GM12892 (cell line): ENCODE data around the gene SPSB3.

ENCODE experiments used
- POLR2A ChIP-seq: IDR thresholded peaks from 2 replicates; pipeline ENCODE4 v1.6.1; 2011; ENCODE audit warnings: low read depth, low read length, control low read depth
- POLR2AphosphoS5 ChIP-seq: IDR thresholded peaks from 2 replicates; pipeline ENCODE4 v1.6.1; 2011; ENCODE audit warnings: low read depth, low read length, control low read depth

DNA sequence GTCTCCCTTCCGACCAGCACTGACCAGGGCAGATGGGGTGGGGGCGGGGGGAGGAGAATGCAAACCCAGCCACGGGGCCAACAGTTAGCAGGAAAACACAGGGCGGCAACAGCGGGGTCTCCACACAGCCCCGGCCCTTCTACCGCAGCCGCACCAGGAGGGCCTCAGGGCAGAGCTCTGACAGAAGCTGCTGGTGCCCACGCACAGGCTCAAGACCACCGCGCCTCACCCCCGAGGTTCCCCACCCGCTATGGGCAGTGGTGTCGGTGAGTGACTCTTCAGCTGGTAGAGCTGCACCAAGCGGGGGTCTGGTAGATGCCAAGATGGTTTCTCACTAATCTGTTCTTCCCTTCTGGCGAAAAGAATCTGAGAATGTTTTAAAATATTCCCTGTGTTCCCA, 28.2 kb upstream of the SPSB3 start:
- TF ChIP-seq POLR2AphosphoS5 = no peak
- no peak for TF ChIP-seq POLR2A
